GM18858 (cell line): ENCODE data around the gene SLC22A2.

Experiments
- ATAC-seq: cut with Tn5 transposase; IDR thresholded peaks from one replicate; pipeline ENCODE4 v1.9.1; 2021; ENCODE audit not compliant: unreplicated experiment

SLC22A2 gene

GRCh38 chr6:160274871-160275510 is 16.4 kb upstream of the SLC22A2 start:
- no peak for ATAC-seq

GRCh38 chr6:160273750-160274149 is 15.1 kb upstream of the SLC22A2 start:
- ATAC-seq: no peak

- no peak for ATAC-seq
Measured at GRCh38 chr6:160273196-160273595, 14.6 kb upstream of the SLC22A2 start.

DNA sequence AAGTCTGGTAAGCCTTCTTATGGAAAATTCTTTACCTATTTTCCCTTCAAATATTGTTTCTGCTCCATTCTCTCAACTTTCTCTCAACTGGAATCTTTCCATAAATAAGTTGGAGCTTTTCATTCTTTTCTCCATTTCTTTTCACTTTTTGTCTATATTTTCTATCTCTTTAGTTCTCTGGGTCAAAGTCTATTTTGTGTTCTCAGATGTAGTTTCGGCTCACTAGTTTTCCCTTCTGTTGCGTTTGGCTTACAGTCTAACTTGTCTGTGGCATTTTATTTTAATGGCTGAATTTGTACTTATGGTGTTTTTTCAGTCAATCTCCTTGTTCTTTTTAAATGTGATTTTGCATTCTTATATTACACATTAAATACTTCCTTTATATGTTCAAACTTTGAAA is 14.1 kb upstream of the SLC22A2 start:
- no peak for ATAC-seq

- ATAC-seq: no peak
Measured at GRCh38 chr6:160270347-160270746, 11.7 kb upstream of the SLC22A2 start.

DNA sequence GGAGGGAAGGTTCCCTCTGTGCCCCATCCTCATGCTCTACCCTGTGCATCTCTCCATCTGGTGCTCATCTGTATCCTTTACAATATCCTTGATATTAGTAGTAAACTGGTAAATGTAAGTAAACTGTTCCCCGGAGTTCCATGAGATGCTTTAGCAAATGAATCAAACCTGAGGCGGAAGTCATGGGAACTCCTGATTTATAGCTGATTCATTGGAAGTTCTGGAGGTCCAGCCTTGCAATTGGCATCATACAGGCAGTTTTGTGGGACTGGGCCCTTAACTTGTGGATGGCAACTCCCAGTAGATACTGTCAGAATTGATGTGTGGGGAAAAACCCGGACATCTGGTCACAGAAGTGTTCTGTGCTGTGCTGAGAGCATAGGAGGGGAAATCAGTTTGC is 11.2 kb upstream of the SLC22A2 start:
- no peak for ATAC-seq

DNA sequence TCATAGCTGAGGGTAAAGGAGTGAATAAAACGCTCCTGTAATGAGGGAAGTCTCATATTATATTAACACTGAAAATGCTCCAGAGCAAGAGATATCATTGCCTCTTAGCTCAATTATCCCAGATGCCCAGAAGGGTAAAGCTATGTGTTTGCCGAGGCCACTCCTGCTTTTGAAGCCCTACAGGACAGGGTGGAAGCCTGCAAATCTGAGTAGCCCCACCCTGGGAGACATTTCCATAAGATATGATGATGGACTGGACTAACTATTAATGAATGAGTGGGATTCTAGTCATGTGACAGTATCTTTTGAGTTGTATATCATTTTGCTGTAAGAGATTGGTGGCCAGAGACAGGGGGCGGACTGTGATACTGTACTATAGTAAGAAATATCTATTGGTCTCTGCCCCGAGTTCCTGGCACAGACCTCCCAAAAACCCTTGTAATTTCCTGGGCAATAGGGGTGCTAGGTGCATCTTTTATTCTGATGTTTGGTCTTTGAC is 10.5 kb upstream of the SLC22A2 start:
- no peak for ATAC-seq

GRCh38 chr6:160267102-160267501 is 8.5 kb upstream of the SLC22A2 start:
- no peak for ATAC-seq

DNA sequence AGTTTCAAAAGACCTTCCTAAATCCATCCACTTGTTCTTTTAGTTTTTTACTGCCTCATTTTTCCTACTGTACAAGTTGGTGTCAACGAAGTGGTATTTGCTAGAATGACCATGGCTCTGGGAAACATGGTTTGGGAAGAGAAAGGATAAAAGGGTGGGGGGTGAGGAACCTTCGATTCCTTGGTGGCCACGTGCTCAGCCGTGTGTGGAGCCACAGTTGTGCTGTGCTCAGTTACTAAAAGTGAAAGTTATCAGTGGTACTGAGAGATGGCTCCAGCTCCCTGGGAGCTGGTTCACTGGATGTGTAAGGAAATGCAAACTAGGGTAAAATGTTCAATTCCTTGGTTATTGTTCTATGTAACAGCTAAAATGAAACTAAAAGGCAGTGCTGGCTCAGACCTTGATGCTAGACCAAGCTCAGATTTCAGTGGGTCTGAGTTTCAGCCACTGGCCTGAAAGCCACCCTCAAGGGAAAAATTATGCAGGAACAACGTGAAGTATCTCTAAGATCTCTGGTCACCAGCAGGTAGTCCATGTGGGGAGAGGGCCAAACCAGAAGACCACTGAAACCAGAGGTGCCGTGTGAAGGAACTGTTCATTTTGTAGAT is 7.4 kb upstream of the SLC22A2 start:
- ATAC-seq: peak; percentile 62

DNA sequence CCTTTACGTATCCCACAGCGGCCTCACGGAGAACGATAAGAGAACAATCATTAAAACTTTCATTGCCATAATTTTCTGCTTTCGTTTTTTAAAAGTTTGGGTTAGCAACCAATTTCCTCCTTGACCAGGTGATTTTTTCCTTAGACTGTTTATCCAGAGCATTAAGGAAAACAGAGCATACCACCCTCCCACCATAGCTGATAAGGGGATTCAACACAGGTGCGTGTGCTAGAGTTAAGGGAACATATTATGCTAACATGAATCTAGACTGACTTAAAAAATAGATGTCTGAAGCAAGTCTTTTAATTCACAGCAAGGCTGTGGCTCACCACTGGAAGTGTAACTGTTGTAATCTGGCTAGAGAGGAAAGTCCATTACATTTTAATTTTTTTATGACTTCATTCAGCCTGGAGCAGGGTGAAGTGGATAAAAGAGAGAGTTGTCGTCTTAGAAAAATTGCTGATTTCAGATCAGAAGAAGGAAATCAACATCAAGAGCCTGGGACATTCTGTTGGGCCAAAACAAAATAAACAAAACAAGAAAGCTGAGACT is 5.5 kb upstream of the SLC22A2 start:
- no peak for ATAC-seq

GRCh38 chr6:160263196-160263939 is 4.7 kb upstream of the SLC22A2 start:
- ATAC-seq: no peak

DNA sequence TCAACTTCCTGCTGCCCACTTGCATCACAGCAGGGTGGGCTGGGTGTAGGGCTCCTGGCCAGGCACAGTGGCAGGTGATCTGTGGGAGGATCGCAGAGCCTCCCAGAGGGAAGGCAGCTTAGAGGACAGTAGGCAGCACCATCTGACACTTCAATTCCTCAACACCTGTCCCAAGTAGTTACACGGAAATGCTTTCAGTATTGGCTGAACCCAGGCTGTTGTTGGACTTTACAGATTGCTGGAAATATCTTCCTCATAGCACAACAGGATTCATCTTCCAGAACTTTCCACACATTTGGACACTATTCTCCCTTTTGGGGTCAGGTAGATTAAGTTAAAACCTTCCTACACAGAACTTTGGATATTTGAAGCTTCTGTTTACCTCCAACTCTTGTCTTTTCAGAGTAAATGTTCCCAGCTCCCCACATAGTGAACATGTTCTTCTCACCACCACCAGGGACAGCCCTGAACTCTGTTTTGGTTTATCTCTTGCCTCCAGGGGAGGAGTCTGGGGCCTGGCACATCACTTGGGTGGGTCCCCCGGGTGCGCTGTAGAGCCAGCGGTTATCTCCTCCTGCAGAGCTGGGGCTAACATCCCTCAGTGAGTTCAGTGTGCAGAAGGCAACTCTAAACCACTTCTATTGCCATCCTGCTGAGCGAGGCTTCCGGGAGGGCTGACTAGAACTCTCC is 3.5 kb upstream of the SLC22A2 start:
- ATAC-seq: no peak

DNA sequence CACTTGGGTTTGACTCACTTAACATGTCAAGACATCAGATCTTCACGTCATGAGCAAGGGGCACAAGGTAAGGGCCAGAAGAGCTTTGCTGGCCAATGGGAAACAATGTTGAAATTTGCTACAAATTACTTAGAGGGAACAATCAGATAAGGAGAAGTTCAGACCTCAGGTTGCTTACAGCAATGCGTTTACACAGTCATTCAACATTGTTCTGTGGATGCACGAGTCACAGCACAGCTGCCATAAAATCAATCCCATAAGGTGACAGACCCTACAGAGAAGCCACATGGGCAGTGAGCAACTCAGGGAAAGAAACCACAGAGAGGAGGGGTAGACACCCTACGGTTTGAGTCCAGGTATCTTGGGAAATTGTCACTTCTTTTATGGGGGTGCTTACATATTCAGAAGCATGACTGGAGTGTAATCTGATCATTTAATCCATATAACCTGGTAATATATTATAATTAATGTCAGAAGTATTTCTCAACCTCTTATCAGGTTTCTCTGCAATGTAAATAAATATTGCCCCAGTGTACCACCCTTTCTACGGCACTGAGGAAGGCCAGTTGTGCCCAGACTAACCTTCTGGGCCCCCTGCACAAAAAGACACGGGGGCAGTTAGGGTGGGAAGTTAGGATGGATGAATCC is 2.3 kb upstream of the SLC22A2 start:
- ATAC-seq: no peak

DNA sequence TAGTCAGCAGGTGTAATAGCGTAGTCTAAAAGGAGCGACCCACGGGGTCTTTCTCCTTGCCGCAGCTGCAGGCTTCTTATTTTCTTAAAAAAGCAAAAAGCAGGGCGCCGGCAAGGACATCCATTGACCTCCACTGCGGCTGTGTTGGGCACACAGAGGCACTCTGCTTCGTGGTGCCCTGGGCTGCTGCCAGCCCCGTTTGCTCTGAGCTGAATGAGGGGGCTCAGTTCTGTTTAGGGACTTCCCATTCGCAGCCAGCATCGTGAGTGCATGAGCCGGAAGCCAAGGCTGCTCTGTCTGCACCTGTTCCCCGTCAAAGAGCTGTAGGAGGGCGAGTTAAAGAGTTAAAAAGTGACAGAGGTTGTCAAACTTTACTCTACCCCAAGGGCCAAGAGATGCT is 1.7 kb upstream of the SLC22A2 start:
- ATAC-seq: no peak

DNA sequence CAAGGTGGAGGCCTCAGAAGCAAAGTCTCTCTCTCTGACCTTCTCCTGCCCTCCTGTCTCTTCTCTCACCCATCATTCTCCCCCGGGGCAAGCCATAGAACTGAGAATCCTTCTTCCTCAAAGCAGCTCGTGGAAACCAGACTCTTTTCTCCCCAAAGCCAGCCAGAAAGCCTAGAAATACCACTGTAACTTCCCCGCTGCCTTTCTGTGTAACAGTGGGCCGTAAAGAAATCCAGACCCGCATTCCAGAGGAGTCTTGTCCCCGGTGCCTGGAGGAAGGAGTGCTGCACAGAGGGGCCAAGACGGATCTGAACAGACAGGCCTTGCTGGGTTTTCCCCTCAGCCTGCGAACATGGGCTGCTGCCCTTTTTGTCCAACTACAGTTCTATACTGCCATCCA is 977 bp upstream of the SLC22A2 start:
- ATAC-seq: no peak

GRCh38 chr6:160259143-160259425 is 463 bp upstream of the SLC22A2 start:
- no peak for ATAC-seq

- ATAC-seq: no peak
Measured at GRCh38 chr6:160256445-160256844, 2.2 kb downstream of the SLC22A2 start.

DNA sequence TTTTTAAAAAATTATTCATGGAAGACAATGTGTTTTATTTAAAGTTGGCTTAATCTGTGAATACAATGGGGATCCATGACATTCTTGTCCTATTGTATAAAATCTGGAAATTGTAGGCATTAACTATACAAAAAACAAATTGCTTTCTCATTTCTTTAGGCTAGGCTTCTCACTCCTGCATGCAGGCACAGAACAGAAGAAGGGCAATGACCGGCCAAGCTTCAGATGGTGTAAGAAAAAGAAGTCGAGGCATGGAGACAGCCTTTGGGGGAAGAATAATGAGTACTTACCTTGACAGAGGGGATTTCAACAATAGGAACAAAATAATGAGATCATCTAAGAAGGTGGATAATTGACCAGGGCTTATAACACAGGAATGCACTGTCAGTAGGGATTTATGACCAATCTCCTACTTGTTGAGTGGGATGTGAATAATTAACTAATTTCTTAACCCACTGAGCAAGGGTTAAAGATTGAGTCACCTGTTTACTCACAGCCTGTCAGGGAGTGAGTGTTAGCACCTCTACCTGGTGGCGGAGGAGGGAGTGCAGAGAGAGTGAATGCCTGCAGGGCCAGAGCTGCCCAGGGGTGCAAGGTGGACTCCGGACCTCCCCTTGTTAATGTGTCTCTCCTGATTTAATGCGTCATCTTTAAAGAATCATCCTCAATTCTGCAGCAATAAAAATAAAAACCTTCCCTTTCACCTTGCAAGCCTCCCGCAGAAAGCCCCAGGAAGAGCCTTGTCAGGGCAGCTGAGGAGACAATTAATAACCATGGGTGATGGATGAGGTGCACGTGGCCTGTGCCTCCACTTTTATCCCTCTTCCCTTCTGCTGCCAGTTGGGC is 3.9 kb downstream of the SLC22A2 start:
- no peak for ATAC-seq

DNA sequence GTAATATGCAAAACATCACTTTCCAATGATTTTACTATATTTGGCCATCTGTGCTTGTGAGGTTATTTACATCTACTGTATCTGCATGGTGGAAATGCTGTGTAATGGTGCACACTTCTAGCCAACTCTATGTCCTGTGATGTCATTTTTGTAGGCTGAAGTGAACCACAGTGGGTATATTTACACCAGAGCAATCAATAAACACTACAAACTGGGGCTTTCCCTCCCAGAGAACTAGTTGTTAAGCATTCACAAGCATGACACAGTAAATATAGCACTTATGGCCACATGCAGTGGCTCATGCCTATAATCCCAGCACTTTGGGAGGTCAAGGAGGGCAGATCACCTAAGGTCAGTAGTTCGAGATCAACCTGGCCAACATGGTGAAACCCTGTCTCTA is 4.9 kb downstream of the SLC22A2 start:
- peak; percentile 51 for ATAC-seq

- no peak for ATAC-seq
Measured at GRCh38 chr6:160253292-160253691, 5.3 kb downstream of the SLC22A2 start.
